Left renal pelvis (tissue), 4 donors: Measurements from ENCODE around the gene TSPAN32. TPM values are rescaled to one million over a fixed set of nuclear protein-coding genes. Genes with fewer than 3 reads are reported as not detected.

Experiments
- DNase-seq, 4 donors: peaks; one replicate each; pipeline ENCODE4 v3.0.0-alpha.2; 2013; ENCODE audit warnings: low read depth in 4 of 4, low spot score in 3 of 4
- polyA plus RNA-seq, 4 donors: library from polyadenylated mRNA; unstranded; fragments of 120-200 nt; gene quantifications; one replicate each; pipeline ENCODE4 v1.2.1, GENCODE V29; 2013; ENCODE audit not compliant: insufficient read length in 4 of 4

Gene TSPAN32
- polyA plus RNA-seq, 4 donors = 1.3 to 6.0 (median 2.6) TPM

DNA sequence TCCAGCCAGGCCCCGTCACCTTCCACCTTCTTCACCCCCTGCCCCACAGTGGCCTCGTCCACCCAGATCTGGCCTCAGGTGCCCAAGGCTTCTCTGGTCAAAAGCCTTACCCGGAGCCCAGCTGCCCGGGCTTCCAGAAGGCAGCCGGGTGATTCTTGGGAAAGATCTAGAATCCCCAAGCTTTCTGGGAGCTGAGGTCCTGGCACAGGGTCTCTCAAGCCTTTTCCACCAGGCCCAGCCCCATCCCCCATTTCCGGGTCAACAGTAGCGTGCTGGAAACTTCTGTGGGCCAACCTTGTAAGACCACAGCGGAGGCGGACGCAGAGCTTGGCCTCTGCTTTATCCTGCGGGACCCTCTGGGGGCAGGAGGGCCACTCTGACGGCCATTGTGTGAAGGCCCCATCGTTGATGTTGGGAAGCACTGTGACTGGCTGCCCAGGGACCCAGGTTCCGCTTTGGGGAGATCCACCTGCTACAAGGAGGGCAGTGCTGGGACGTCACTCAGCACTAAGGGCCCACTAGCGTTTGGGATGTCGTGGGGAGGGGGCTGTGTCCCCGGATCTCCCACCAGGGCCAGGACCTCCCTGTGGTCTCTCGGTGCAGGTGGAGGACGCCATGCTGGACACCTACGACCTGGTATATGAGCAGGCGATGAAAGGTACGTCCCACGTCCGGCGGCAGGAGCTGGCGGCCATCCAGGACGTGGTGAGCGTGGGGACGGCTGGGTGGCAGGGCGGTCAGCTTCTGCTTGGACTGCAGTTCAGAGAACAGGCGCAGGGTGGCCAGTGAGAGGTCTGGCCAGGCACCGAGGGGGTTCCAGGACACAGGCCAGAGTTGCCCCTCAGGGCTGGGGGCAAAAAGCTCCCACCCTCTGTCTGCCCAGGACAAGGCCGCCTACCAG lies 11.5 kb downstream of the TSPAN32 start:
- DNase-seq = no peak

DNA sequence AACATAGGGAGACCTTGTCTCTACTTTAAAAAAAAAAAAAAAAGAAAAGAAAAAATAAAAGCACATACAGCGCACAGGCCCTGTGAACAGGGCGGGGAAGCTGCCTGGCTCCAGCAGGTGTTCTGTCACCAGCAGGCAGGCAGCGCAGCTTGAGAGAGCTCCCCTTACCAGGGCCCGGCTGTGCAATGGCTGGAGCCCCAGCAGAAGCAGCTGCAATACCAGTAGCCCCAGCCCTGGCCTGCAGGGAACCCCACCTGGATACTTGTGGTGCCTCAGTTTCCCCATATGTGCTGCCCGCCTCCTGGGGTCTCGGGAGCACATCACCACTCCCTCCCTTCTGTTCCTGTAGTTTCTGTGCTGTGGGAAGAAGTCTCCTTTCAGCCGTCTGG lies 12.3 kb downstream of the TSPAN32 start:
- no peak for DNase-seq

DNA sequence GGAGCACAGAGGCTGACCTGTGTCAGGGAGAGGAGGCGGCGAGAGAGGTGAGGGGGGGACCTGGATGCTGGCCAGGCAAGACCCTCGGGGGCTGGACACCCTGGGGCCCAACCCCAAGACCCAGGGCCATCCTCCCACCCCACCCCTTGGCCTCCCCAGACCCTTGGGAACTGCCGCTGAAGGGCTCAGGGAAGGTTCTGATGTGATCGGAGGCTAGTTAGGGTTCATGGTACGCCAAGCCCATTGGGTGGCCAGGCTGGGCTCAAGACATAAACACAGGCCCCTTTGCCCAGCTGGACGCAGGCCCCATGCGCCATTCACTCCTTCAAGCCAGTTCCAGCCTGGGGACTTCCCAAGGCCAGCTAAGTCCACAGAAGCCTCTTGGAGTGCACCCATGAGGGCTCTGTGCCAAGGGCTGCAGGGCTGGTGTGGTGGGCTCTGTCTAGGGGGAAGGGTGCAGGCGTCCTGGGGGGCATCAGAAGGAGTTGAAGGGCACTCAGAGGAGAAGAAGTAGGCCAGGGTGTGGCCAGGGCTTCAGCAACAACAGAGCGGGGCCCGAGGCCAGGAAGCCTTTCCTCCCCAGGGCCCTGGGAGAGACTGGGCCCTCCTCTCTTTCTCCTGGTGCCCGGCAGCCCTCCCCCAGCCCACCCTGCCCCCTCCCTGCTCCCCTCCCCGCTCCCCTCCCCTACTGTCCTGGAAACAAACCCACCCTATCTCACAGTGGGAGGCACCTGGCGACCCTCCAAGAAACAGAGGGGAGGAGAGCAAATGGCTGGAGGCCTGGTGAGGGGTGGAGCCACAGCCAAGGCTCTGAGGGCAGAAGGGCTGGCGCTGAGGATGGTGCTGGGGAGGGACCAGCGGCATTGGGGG lies 12.9 kb downstream of the TSPAN32 start:
- DNase-seq = peak; percentile 55 to 83 (median 78)

DNA sequence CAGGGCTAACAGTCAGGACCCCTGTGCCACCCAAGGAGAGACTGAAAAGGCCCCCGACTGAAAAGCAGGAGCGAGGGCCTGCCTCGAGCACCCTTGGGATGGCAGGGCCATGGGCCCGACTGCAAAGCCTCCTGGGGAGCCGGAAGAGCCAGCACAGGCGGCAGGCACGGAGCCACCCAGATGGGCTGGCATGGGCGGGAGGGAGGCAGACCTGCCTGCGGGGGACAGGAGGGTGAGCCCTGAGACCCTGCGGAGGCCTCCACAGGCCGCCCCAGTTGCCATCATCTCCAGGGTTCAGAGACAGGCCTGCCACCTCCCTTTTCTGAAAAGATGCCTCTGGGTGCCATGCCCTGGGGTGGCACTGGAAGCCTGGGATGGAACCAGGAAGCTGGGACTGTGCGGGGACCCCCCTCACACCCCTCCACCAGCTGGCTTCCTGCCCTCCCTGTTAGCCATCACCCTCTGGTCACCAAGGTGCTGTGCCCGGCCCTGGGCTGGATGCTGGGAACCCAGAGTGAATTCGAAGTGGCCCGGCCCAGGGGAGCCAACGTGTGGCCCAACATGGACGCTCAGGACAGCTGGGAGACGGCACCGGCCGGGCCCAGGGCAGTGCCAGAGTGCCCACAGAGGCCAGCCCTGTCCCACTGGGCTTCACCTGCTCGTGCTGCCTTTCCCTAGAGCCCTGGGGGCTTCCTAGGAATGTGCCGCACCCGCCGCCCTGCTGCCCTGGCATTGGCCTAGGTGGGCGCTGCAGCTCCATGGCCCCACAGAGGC lies 13.8 kb downstream of the TSPAN32 start:
- DNase-seq = no peak

DNA sequence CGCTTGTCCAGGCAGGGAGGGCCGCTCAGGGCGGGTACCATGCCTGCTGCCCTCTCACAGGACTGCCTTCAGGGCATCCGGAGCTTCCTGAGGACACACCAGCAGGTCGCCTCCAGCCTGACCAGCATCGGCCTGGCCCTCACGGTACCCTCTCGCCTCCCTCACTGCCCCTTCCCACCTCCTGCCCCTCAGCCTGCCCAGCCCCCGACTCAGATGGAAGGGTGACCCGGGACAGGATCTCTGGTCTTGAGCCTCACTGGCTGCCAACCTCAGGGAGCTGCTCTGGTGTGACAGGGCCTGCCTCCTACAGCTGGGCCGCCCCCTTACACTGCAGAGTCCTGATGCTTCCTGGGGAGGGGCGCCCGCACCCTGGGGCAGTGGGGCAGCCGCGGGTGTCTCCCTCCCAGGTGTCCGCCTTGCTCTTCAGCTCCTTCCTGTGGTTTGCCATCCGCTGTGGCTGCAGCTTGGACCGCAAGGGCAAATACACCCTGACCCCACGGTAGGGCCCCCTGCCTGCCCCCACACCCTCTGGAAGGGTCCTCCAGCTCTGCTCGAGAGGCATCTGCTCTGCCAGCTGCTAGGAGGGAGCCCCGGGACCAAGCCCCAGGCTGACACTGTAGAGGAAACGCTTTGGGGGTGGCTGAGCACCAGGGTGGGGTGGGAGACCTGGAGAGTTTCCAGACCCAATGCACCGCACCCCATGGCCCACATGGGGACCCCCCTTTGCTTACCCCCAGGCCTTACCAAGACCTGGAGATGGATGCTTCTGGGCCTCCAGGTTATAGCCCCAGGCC lies 14.6 kb downstream of the TSPAN32 start:
- no peak for DNase-seq

DNA sequence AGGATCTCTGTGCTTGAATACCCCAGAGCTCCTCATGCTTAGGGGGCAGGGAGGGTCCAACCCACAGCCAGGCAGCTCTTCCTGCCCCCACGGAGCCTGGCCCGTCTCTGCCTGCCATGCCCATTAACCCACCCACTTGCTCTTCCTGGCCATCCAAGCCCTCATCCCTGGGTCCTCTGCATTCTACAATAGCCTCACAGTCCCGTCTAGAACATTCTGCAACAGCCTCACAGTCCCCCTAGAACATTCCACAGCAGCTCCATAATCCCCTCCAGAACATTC lies 15.1 kb downstream of the TSPAN32 start:
- DNase-seq = no peak

DNA sequence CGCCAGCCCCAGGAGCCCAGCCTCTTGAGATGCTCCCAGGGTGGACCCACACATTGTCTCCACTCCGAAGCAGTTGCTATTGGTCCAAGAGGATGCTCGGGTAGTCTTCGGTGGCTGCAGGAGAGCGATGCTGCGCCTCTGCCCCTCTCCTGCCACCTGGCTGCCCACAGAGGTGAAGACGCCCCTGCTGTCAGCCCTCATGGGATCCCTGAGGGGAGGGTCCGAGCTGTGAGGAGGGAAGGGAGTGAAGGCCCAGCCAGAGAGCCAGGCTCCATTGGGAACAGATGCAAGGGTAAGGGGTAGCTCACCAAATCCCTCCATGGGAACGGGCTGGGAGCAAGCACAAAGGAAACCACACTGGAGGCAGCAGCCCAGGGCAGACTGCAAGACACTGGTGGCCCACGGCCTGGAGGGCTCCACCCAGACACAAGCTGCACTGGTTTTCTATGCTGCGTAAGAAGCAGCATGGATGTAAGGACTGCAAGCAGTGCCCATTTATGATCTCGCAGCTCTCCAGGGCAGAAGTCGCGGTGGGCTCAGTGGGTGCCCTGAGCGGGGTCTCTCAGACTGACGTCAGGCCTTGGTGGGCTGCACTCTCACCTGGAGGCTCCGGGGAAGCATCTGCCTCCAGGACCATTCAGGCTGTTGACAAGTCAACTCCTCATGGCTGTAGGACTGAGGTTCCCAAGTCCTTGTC lies 15.7 kb downstream of the TSPAN32 start:
- no peak for DNase-seq

DNA sequence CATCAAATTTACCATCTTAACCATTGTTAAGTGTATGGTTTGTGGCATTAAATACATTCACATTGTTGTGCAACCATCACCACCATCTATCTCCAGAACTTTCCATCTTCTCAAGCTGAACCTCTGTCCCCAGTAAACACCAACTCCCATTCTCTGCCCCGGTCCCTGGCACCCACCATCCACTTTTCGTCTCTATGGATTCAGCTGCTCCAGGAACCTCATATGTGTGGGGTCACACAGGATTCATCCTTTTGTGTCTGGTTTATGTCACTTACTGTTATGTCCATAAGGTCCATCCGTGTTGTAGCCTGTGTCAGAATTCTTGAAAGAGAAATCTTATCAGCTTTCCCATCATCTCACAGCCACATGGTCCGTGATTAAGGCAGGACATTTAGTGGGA lies 16.3 kb downstream of the TSPAN32 start:
- DNase-seq = no peak

DNA sequence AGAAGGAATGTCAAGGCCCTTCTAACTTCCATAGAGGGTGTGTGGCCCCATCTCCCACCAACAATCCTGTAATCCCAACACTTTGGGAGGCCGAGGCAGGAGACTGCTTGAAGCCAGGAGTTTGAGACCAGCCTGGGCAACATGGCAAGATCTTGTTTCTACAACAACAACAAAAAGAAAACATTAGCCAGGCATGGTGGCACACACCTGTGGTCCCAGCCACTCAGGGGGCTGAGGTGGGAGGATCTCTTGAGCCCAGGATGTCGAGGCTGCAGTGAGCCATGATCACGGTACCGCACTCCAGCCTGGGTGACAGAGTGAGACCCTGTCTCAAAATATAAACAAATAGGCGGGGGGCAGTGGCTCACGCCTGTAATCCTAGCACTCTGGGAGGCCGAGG lies 16.9 kb downstream of the TSPAN32 start:
- no peak for DNase-seq

DNA sequence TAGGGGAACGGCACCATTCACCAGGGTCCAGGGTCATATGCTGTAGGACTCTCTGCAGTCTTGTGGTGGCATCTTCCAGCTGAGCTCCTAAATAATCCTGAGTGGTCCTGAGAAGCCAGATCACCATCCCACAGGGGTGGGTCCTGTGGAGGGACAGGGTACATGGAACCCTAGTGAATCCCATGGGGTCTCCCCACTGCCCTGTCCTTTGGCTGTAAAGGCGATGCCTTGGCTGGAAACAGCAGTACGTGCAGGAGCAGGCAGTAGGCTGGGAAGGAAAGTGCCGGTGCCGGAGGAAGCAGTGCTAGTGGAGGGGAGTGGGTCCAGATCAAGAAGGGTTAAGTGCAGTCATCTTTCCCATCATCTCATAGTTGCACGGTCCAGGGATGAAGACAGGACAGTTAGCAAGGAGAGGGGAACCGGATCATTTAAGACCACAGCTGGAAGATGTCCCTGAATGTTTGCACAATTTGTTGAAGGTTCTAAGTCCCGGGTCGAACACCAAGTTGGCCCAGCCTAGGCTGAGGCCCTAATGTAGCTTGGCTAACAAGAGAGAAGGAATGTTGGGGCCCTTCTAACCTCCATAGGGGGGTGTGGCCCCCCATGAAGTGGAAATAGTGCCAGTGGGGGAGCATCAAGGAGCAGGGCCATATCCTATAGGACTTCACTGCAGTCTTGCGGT lies 18.1 kb downstream of the TSPAN32 start:
- no peak for DNase-seq

DNA sequence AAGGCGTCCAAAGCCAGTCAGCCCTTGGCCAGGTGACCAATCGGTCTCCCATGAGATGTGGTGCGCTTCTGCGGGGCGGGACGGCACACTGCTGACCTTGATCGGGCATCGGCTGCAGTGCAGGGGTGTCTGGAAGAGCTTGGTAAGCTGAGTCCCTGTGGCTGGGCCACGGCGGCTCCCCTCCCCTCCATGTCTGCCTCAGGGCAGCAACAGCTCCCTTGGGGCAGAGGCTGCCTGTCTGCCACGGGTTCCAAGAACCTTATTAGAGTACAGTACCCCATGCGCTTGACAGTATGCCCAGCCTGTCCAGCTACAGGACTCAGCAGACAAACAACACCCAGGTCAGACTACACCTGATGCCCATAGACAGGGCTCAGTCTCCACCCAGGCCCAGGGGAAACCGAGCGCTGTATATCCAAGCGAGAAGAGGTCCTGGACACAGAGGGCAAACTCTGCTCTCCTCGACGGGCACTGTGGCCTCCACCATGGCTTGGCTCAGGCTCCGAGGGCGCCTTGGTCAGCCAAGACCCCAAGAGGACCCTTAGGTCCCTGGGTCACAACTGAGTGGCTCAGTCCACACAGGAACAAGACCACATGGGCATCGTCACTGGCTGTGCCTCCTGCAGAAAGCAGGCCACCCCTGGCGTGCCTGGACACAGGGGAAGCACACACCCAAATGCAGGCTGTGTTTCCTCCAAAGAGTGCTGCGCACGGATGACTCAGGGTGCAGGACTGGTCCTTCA lies 18.9 kb downstream of the TSPAN32 start:
- DNase-seq = no peak

DNA sequence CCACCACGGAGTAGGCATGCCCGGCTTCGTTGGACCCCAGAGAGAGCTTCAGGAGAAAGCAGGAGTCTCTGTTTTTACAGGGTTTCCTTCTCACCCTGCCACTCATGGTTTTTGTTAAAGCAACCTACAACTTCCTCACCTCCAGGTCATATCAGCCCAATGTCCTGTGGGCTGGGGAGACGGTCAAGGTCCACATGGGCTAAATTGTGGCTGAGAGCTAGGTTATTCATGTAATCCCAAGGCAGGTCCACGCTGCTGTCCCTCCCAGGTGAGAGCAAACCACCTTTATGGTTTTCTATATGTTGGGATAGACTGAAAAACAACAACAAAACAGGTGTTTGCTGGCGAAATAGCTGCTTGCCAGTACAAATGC lies 19.5 kb downstream of the TSPAN32 start:
- no peak for DNase-seq

DNA sequence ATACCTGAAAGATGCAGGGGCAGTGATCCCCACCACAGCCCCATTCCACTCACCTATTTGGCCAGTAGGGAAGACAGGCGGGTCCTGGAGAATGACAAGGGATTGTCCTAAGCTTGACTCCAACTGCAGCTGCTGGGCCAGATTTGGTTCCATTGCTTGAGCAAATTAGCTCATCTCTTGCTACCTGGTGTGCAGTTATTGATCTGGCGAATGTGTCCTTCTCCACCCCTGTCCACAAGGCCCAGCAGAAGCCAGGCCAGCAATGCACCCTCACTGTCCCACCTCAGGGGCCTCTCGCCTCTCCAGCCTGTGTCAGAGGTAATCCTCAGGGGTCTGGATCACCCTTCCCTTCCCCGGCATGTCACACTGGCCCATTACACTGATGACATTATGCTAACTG lies 23.3 kb downstream of the TSPAN32 start:
- DNase-seq = no peak

DNA sequence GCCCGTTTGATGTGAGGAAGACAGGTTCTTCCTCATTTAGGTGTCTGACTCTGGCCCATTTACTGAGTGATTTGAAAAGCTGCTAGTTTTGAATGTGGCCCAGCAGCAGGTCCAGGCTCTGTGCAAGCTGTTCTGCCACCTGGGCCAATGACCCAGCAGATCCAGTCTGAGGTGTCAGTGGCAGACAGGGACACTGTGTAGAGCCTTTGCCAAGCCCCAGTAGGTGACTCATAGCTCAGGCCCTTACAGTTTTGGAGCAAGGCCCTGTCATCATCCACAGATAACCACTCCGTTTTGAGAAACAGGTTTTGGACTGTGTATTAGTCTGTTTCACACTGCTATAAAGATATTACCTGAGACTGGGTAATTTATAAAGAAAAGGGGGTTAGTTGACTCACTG lies 23.9 kb downstream of the TSPAN32 start:
- DNase-seq = no peak

DNA sequence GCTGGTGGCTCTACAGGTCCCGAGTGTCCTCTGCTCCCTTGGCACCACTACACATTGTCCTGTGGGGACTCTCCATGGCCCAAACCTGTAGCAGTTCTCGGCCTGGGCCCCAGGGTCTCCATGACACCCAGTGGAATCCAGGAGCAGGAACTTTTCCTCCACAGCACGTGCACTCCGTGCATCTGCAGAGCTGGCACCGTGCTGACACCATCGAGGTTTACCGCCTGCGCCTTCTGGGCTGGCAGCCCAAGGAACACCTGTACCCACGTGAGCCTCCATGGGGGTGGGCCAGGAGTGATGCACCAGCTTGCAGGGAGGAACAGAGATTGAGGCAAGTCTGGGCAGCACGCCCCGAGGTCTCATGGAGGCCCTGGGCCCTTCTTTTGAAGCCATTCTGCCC lies 25.2 kb downstream of the TSPAN32 start:
- no peak for DNase-seq

DNA sequence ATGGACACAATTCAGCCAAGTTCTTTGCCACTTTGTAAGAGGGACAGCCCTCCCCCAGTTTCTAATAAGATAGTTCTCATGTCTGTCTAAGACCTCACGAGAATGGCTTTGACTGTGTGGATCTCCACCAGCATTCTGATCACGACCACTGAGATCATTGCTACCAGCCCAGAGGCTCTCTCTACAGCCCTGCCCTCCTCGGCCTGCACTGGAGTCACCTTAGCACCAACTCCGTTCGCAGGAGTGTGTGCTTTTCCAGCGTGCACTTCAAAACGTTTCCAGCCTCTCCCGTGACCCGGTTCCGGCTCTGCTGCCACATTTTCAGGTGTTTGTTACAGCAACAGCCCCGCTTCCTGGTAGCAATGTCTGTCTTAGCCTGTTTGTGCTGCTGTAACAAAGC lies 26.2 kb downstream of the TSPAN32 start:
- no peak for DNase-seq

DNA sequence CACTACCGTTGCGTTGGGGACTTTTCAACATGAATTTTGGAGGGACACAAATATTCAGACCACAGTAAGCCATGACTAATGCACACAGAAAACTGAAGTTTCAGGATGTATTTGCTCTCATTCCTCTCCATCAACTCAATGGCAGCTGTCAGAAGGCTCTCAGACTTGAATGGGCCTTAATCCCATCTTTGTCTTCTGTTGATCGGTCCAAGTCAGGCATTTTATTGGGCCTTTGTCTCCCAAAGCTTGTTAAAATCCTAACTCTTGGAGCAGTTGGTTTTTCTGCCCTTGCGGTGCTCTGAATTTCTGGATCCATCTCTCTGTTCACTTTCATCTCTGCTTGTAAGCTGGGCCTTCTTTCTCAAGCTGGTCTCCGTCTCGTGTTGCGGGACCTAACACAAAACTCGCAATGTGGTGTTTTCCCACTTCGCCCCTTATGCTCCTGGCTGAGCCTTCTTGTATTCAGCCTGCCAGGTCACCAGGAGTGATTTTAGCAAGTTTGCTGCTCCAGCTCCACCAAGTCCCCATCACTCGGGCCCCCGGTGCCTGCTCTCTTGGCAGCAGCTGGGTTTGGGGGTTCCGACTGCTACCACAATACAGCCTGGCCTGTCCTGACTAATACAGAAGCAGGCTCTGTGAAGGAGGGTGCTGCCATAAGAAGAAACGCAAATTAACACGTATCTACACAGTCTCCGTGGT lies 27.0 kb downstream of the TSPAN32 start:
- no peak for DNase-seq

DNA sequence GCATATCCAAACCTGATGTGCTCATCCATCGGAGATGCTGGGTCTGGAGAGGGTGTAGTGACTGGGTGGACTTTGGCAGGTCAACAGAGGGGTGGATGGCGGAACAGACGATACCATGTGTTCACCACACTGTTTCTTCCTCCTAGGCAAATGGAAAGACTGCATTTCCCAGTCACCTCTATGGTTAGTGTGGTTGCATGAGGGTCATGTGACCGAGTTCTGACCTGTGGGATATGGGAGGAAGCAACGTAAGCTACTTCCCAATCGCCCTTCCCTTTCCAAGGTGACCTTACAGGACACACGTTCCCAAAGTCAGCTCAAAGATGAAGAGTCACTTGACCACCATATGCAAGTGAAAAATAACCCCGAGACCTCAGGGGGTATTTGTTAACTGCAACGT lies 27.7 kb downstream of the TSPAN32 start:
- no peak for DNase-seq
